Thyroid gland (tissue), 4 donors: ENCODE measurements around the gene SNAPC4. TPM values are rescaled to one million over a fixed set of nuclear protein-coding genes. Genes with fewer than 3 reads are reported as not detected.

Experiments used
- DNase-seq, 2 donors: peaks; one replicate each; pipeline ENCODE4 v3.0.0-alpha.2; 2019
- H3K27ac ChIP-seq, 3 donors: fragments of 200-600 bp; sonication (generic); 1 replicate in 2 of 3; 2 replicates in 1 of 3; pipeline ENCODE4 v1.5.1; 2016 to 2019; ENCODE audit warnings: mild to moderate bottlenecking in 1 of 3, moderate library complexity in 1 of 3
- H3K27me3 ChIP-seq: fragments of 200-600 bp; sonication (generic); one replicate; pipeline ENCODE4 v1.5.1; 2019
- H3K36me3 ChIP-seq, 2 donors: fragments of 200-600 bp; sonication (generic); one replicate each; pipeline ENCODE4 v1.5.1; 2016 to 2019
- H3K4me1 ChIP-seq, 2 donors: fragments of 200-600 bp; sonication (generic); one replicate each; pipeline ENCODE4 v1.5.1; 2017 to 2019
- H3K4me3 ChIP-seq, 3 donors: fragments of 200-600 bp; sonication (generic); replicated peaks in 1 of 3; 1 replicate in 2 of 3; 2 replicates in 1 of 3; pipeline ENCODE4 v1.5.1; 2016; ENCODE audit warnings: mild to moderate bottlenecking in 1 of 3
- H3K9me3 ChIP-seq: fragments of 200-600 bp; sonication (generic); one replicate; pipeline ENCODE4 v1.5.1; 2017
- POLR2A ChIP-seq, 2 donors: fragments of 450-650 bp; IDR thresholded peaks; one replicate each; pipeline ENCODE4 v1.6.1; 2017; ENCODE audit warnings: antibody characterized with exemption in 2 of 2, mild to moderate bottlenecking in 2 of 2, moderate library complexity in 1 of 2
- WGBS, 2 donors: methylation state at CpG; one replicate each; pipeline ENCODE4 v1.1.5; 2017; 5-methylcytosine and 5-hydroxymethylcytosine counted together
- intact Hi-C: fragments of 100-400 bp; cut with DNase I; formaldehyde crosslinking; loops from one replicate; pipeline ENCODE4 v1.15.1; 2023
- total RNA-seq, 4 donors: library from RNA; depleted of rRNA; stranded (reverse); fragments of >200 nt; gene quantifications; one replicate each; pipeline ENCODE4 v1.2.3, GENCODE V29; 2016
- TF ChIP-seq, protein P1 (sequence below), 6 experiments: fragments of 200-600 bp in 3 of 6; fragments of 450-650 bp in 3 of 6; sonication (generic) in 3 of 6; IDR thresholded peaks; one replicate each; pipeline ENCODE4 v1.5.1; 2016 to 2019; ENCODE audit warnings: antibody characterized with exemption in 6 of 6, mild to moderate bottlenecking in 2 of 6, inconsistent platforms in 1 of 6, moderate library complexity in 1 of 6

Gene SNAPC4
- total RNA-seq, 4 donors from 2014 or later = 7.0 to 8.0 (median 7.5) TPM

DNA sequence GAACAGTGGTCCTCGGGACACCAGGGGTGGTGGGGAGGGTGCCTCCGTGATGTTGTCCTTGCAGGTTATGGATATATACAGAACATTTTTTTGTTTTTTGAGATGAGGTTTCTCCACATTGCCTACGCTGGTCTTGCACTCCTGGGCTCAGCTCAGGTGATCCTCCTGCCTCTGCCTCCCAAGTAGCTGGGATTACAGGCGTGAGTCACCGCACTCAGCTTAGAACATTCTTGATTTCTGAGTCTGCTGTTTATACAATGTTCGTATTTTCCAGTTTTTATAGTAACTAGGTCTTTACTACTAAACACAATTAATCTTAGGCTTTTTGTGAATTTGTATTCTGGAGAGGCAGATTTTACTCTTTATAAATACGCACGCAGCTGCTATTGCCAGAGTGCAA is 16.5 kb upstream of the SNAPC4 start:
- peaks cover 70 to 78% of the 10 kb centered on the region in 2 donors for H3K36me3 ChIP-seq
- no peak for TF ChIP-seq POLR2A (IDR thresholded peaks at IDR 0.05)
- TF ChIP-seq, protein P1, sequence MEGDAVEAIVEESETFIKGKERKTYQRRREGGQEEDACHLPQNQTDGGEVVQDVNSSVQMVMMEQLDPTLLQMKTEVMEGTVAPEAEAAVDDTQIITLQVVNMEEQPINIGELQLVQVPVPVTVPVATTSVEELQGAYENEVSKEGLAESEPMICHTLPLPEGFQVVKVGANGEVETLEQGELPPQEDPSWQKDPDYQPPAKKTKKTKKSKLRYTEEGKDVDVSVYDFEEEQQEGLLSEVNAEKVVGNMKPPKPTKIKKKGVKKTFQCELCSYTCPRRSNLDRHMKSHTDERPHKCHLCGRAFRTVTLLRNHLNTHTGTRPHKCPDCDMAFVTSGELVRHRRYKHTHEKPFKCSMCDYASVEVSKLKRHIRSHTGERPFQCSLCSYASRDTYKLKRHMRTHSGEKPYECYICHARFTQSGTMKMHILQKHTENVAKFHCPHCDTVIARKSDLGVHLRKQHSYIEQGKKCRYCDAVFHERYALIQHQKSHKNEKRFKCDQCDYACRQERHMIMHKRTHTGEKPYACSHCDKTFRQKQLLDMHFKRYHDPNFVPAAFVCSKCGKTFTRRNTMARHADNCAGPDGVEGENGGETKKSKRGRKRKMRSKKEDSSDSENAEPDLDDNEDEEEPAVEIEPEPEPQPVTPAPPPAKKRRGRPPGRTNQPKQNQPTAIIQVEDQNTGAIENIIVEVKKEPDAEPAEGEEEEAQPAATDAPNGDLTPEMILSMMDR (IDR thresholded peaks at IDR 0.05) = no peak
- DNase-seq = no peak
- H3K4me1 ChIP-seq = peaks cover under 1 to 9% of the 10 kb centered on the region in 2 donors
- WGBS, 2 donors = 97 to 100% methylated on average over 8 of the region's 8 CpGs
- H3K27me3 ChIP-seq = no peaks in the 10 kb centered on the region
- no peaks in the 10 kb centered on the region for H3K9me3 ChIP-seq
- H3K4me3 ChIP-seq = no peak overlapping the region
- H3K27ac ChIP-seq = no peak overlapping the region
- intact Hi-C loops = no loop called here

DNA sequence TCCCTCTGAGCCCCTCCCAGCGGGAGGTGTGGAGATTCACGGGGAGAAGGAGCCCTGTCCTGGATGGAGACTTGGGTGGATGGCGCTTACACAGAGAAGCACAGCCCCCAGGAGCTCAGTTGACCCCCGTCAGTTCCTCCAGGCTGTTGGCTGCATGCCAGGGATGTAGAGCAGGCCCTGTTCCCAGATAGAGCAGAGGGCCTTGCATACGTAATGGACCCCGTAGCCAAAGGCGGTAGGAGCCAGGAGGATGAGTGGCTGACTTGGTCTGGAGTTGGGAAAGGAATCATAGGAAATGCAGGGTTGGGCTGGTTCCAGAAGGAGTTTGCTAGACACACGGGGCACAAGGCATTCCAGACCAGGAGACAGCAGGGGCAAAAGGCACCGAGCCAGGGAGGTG is 13.0 kb upstream of the SNAPC4 start:
- Histone ChIP-seq H3K4me1 (peaks cover 17 to 21% of the 10 kb centered on the region in 2 donors), H3K9me3 (no peaks in the 10 kb centered on the region), H3K27me3 (no peaks in the 10 kb centered on the region), H3K36me3 (peaks cover 41 to 52% of the 10 kb centered on the region in 2 donors), H3K4me3 (no peak overlapping the region), H3K27ac (no peak overlapping the region)
- WGBS, 2 donors = 70 to 72% methylated on average over 8 to 9 of the region's 9 CpGs
- TF ChIP-seq, protein P1 (IDR thresholded peaks at IDR 0.05) = no peak
- no peak for TF ChIP-seq POLR2A (IDR thresholded peaks at IDR 0.05)
- DNase-seq = no peak
- intact Hi-C loops = no loop called here

DNA sequence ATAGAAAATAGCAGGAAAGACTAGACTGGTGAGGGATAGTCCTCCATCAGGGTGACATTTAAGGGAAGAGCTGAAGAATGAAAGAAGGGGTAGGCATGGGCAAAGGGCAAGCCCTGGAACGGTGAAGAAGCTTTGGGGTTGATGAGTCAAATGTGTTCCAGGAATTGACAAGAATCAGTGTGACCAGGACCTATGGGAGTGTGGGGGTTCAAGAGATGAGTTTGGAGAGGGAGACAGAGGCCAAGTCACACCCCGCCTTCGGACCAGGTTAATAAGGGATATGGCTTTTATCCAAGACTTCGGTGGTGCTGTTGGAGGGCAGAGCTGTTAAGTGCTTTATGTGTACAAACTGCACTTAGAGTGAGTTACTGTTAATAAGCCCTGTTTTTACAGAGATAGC is 11.4 kb upstream of the SNAPC4 start:
- no peak for TF ChIP-seq POLR2A (IDR thresholded peaks at IDR 0.05)
- TF ChIP-seq, protein P1 (IDR thresholded peaks at IDR 0.05) = no peak
- peaks cover 17 to 21% of the 10 kb centered on the region in 2 donors for H3K4me1 ChIP-seq
- H3K27me3 ChIP-seq = no peaks in the 10 kb centered on the region
- no peak overlapping the region for H3K27ac ChIP-seq
- H3K9me3 ChIP-seq = no peaks in the 10 kb centered on the region
- DNase-seq = no peak
- intact Hi-C loops = no loop called here
- peaks cover 31 to 36% of the 10 kb centered on the region in 2 donors for H3K36me3 ChIP-seq
- 37 to 45% methylated on average over 4 of the region's 4 CpGs for WGBS, 2 donors
- peak overlapping the region; percentile 64 to 92 (median 85) for H3K4me3 ChIP-seq

DNA sequence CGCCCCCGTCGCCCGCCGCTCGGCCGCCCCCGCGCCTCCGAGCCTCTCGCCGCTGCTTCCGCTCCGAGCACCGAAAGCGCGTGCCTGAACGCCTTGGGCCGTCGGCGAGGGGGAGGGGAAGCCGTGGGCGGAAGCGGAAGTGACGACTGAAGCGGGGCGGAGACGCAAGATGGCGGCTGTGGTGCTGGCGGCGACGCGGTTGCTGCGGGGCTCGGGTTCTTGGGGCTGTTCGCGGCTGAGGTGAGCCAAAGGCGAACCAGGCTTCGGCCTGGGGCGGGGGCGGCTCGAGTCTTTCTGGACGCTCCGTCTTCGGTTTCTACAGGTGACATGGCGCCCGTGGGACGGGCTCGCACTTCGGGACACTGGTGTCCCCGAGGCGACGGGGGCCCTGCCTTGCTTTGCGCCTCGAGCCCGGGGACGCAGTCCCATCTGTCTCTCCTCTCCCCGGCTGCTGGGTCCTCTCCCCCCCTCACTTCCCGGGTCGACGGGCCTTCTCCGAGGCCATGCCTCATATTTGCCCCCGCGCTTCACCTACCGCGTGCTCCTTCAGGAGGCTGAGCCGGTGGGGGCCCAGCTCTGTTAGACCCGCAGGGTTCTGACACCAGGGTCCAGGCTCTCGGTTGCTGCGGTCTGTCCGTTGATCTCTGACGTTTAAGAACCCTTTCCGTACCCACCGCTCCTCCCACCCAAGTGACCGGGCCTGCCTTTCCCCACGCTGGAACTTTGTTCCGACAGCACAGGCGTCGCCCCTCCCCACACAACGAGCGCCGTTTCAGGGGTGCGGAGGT is 10.7 kb upstream of the SNAPC4 start, which contains the start of the genes ENTR1 and PMPCA:
TSS of gene ENTR1 (minus strand) at position 115 of the 788 bp plus-strand sequence. CDS start 217 bp downstream, outside the sequence.
TSS of gene PMPCA (plus strand) at position 159 of the 788 bp plus-strand sequence. CDS start at position 170, 11 bp downstream.
- H3K4me3 ChIP-seq = peak within 1 kb of the TSS; percentile 64 to 92 (median 85)
- 0% methylated on average over 16 to 43 of the region's 83 CpGs for WGBS, 2 donors

More for the DNA sequence above, 10.7 kb upstream of the SNAPC4 start, which contains the start of the genes ENTR1 and PMPCA:
- Histone ChIP-seq H3K27ac (peak within 1 kb of the TSS; percentile 49 to 77 (median 77)), H3K27me3 (no peaks in the 10 kb centered on the region), H3K4me1 (peaks cover 17 to 21% of the 10 kb centered on the region in 2 donors), H3K36me3 (peaks cover 29% of the 10 kb centered on the region in 2 donors), H3K9me3 (no peaks in the 10 kb centered on the region)
- peak; percentile 11 to 83 for TF ChIP-seq POLR2A (IDR thresholded peaks at IDR 0.05)
- TF ChIP-seq, protein P1 (IDR thresholded peaks at IDR 0.05) = no peak
- intact Hi-C loops = no loop called here
- DNase-seq = peak; percentile 89 to 92
